Kasumi-1 (cell line): ENCODE measurements around the gene NAA15.
"Not testable (repeated sequence)": the region's sequence is repeated elsewhere in the genome, so short reads cannot be mapped to it uniquely, and the experiment has no call there.

ENCODE experiments used
- DNase-seq, 2 experiments: peaks; one replicate each; lab custom pipeline; 2025; lab: John Stamatoyannopoulos, UW

The NAA15 gene

GRCh38 chr4:139301113-139301820 lies at the start of gene NAA15:
NAA15 (plus strand) TSS chr4:139301505; CDS start chr4:139301778, 273 bp downstream.
- DNase-seq, result peak; percentile 97

- no peak for DNase-seq
These were observed 48.3 kb upstream of the NAA15 start for GRCh38 chr4:139253046-139253445.

- no peak for DNase-seq
These were observed 47.6 kb upstream of the NAA15 start for GRCh38 chr4:139253713-139254112.

- DNase-seq, result not testable (repeated sequence)
These were observed 45.7 kb upstream of the NAA15 start for GRCh38 chr4:139255581-139255980.

GRCh38 chr4:139256349-139256748 lies 45.0 kb upstream of the NAA15 start:
- DNase-seq, result no peak

- DNase-seq, result no peak
These were observed 35.7 kb upstream of the NAA15 start for GRCh38 chr4:139265654-139266053.

- no peak for DNase-seq
These were observed 35.1 kb upstream of the NAA15 start for GRCh38 chr4:139266208-139266582.

- DNase-seq, result peak; percentile 59 to 74
These were observed 34.6 kb upstream of the NAA15 start for GRCh38 chr4:139266583-139267257.

- no peak for DNase-seq
These were observed 34.0 kb upstream of the NAA15 start for GRCh38 chr4:139267301-139267700.

GRCh38 chr4:139273835-139274234 lies 27.5 kb upstream of the NAA15 start:
- DNase-seq, result no peak

- DNase-seq, result no peak
These were observed 26.5 kb upstream of the NAA15 start for GRCh38 chr4:139274790-139275189.

- DNase-seq, result no peak
These were observed 26.0 kb upstream of the NAA15 start for GRCh38 chr4:139275281-139275735.

GRCh38 chr4:139278485-139278884 lies 22.8 kb upstream of the NAA15 start:
- no peak for DNase-seq

GRCh38 chr4:139278912-139279759 lies 22.2 kb upstream of the NAA15 start:
- DNase-seq, result no peak

GRCh38 chr4:139279760-139280620 lies 21.3 kb upstream of the NAA15 start, which contains the start of gene MGARP:
MGARP (minus strand) TSS chr4:139280225; CDS start chr4:139280158, 67 bp downstream.
- no peak for DNase-seq

- DNase-seq, result no peak
These were observed 19.1 kb upstream of the NAA15 start for GRCh38 chr4:139282065-139282720.

GRCh38 chr4:139282721-139283075 lies 18.6 kb upstream of the NAA15 start:
- DNase-seq, result no peak

GRCh38 chr4:139286186-139286698 lies 15.1 kb upstream of the NAA15 start:
- no peak for DNase-seq

GRCh38 chr4:139295206-139295941 lies 5.9 kb upstream of the NAA15 start:
- peak; percentile 92 to 96 for DNase-seq

- peak in 1 of 2 experiments; percentile 55 for DNase-seq
These were observed 5.4 kb upstream of the NAA15 start for GRCh38 chr4:139295942-139296299.
